PC-3 (cell line): ENCODE results near the gene SHISA6.

Source experiments
- EZH2 ChIP-seq: fragments of 300-600 bp; sonication (generic); IDR thresholded peaks from one replicate; pipeline ENCODE4 v1.6.1; 2017; ENCODE audit warnings: antibody characterized with exemption, mild to moderate bottlenecking, low read length; ENCODE audit not compliant: unreplicated experiment
- EZH2phosphoT487 ChIP-seq: fragments of 300-600 bp; sonication (generic); IDR thresholded peaks from 2 replicates; pipeline ENCODE4 v1.6.1; 2018; ENCODE audit warnings: mild to moderate bottlenecking, antibody characterized with exemption, low read length, borderline replicate concordance
- TF ChIP-seq, protein P1 (sequence below): fragments of 300-600 bp; sonication (generic); conservative IDR thresholded peaks from 2 replicates; pipeline ENCODE4 v1.5.1; 2017; ENCODE audit warnings: antibody characterized with exemption, low read depth, mild to moderate bottlenecking, low read length

DNA sequence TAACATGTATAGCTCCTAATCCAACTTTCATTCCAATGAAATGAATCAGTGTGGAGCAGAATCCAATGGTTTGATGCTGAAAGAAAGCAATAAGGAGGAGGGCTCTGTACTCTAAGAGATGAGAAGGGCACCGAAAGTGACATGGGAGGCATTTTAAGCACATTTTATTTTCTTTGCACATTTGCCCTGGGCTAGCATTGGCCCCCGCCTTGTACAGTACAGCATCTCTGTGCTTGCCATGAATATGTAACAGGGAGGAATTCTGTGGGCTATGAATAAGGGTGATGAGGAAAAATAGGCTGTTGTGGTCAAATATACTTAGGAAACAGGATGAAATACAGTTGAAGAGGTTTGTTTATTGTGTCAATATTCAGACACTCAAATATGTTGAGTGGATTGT is 45.2 kb upstream of the SHISA6 start:
- TF ChIP-seq, protein P1, sequence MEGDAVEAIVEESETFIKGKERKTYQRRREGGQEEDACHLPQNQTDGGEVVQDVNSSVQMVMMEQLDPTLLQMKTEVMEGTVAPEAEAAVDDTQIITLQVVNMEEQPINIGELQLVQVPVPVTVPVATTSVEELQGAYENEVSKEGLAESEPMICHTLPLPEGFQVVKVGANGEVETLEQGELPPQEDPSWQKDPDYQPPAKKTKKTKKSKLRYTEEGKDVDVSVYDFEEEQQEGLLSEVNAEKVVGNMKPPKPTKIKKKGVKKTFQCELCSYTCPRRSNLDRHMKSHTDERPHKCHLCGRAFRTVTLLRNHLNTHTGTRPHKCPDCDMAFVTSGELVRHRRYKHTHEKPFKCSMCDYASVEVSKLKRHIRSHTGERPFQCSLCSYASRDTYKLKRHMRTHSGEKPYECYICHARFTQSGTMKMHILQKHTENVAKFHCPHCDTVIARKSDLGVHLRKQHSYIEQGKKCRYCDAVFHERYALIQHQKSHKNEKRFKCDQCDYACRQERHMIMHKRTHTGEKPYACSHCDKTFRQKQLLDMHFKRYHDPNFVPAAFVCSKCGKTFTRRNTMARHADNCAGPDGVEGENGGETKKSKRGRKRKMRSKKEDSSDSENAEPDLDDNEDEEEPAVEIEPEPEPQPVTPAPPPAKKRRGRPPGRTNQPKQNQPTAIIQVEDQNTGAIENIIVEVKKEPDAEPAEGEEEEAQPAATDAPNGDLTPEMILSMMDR = no peak
- TF ChIP-seq EZH2 (no peak), EZH2phosphoT487 (no peak)
